IMR-90 (cell line): ENCODE results near the gene EMILIN2. TPM values are rescaled to one million over a fixed set of nuclear protein-coding genes. Genes with fewer than 3 reads are reported as not detected.

ENCODE experiments used
- ATAC-seq: fragments of 200-7000 bp; cut with Tn5 transposase; 2 replicates; pipeline ENCODE4 v1.9.1; 2020; ENCODE audit warnings: low read depth, mild to moderate bottlenecking, moderate library complexity
- BruUV-seq: library from RNA; stranded (reverse); fragments of 400-500 nt; replicated peaks from 2 replicates; lab custom pipeline; 2021; lab: Mats Ljungman, UMichigan
- CTCF ChIA-PET: fragments of 300-600 bp; formaldehyde crosslinking; extraction: SDS; loops from one replicate; lab custom pipeline; 2021; ENCODE audit warnings: antibody characterized with exemption; lab: Yijun Ruan, JAX
- POLR2A ChIA-PET: fragments of 300-600 bp; sonication (Branson Sonifier 250); formaldehyde crosslinking; loops from one replicate; lab custom pipeline; 2022; ENCODE audit warnings: antibody characterized with exemption; ENCODE audit not compliant: unreplicated experiment; lab: Charles Lee
- DNase-seq: peaks from one replicate; pipeline ENCODE4 v3.0.0; 2013
- H2AFZ ChIP-seq: replicated peaks from 2 replicates; pipeline ENCODE3; 2013; ENCODE audit warnings: low read length, mild to moderate bottlenecking; ENCODE audit not compliant: poor library complexity
- H2AK5ac ChIP-seq: 2 replicates; pipeline ENCODE4 v1.6.1; 2013; ENCODE audit warnings: low read depth, low read length, inconsistent platforms
- H2AK9ac ChIP-seq: replicated peaks from 2 replicates; pipeline ENCODE3; 2013; ENCODE audit warnings: mild to moderate bottlenecking, low read depth, low read length, moderate library complexity; ENCODE audit not compliant: poor library complexity
- H2BK120ac ChIP-seq: 2 replicates; pipeline ENCODE4 v1.6.1; 2013; ENCODE audit warnings: low read depth, low read length, inconsistent platforms
- H2BK15ac ChIP-seq: 3 replicates; pipeline ENCODE4 v1.6.1; 2013; ENCODE audit warnings: low read depth, low read length, inconsistent platforms
- H2BK20ac ChIP-seq: 2 replicates; pipeline ENCODE4 v1.6.1; 2013; ENCODE audit warnings: low read depth, mild to moderate bottlenecking, inconsistent platforms, low read length, moderate library complexity
- H2BK5ac ChIP-seq: 2 replicates; pipeline ENCODE4 v1.6.1; 2013; ENCODE audit warnings: mild to moderate bottlenecking, low read depth, low read length, inconsistent platforms; ENCODE audit not compliant: poor library complexity, severe bottlenecking
- H3K14ac ChIP-seq: replicated peaks from 2 replicates; pipeline ENCODE4 v1.6.1; 2013; ENCODE audit warnings: low read depth, low read length, inconsistent platforms
- H3K18ac ChIP-seq: 2 replicates; pipeline ENCODE4 v1.6.1; 2013; ENCODE audit warnings: low read depth, low read length, control low read depth
- H3K23ac ChIP-seq: 2 replicates; pipeline ENCODE4 v1.6.1; 2013; ENCODE audit warnings: low read depth, low read length, inconsistent platforms
- H3K27ac ChIP-seq: 2 replicates; pipeline ENCODE4 v1.5.1; 2013; ENCODE audit warnings: mild to moderate bottlenecking, control low read depth, low read length; ENCODE audit not compliant: insufficient read depth
- H3K27me3 ChIP-seq: 2 replicates; pipeline ENCODE4 v1.6.1; 2013; ENCODE audit warnings: low read length; ENCODE audit not compliant: control insufficient read depth, insufficient read depth
- H3K36me3 ChIP-seq: 2 replicates; pipeline ENCODE4 v1.6.1; 2013; ENCODE audit warnings: low read length, mixed read lengths; ENCODE audit not compliant: control insufficient read depth, insufficient read depth
- H3K4ac ChIP-seq: 2 replicates; pipeline ENCODE4 v1.6.1; 2013; ENCODE audit warnings: low read depth, low read length, inconsistent platforms
- H3K4me1 ChIP-seq: 2 replicates; pipeline ENCODE4 v1.6.1; 2013; ENCODE audit warnings: low read length, mixed read lengths; ENCODE audit not compliant: control insufficient read depth, insufficient read depth
- H3K4me2 ChIP-seq: 2 replicates; pipeline ENCODE4 v1.6.1; 2013; ENCODE audit warnings: low read depth, mild to moderate bottlenecking, control low read depth, low read length, moderate library complexity
- H3K4me3 ChIP-seq: 2 replicates; pipeline ENCODE4 v1.5.1; 2013; ENCODE audit warnings: low read depth, mild to moderate bottlenecking, control low read depth, low read length, moderate library complexity; ENCODE audit not compliant: insufficient read depth
- H3K56ac ChIP-seq: 2 replicates; pipeline ENCODE4 v1.6.1; 2013; ENCODE audit warnings: low read length, inconsistent platforms; ENCODE audit not compliant: insufficient read depth; ENCODE audit errors: extremely low read depth
- H3K79me1 ChIP-seq, 2 experiments: 2 replicates each; pipeline ENCODE4 v1.6.1; 2013; ENCODE audit warnings: low read length in 2 of 2, inconsistent platforms in 1 of 2, low read depth in 1 of 2
- H3K9ac ChIP-seq: 2 replicates; pipeline ENCODE4 v1.6.1; 2013; ENCODE audit warnings: low read depth, low read length, control low read depth
- H3K9me1 ChIP-seq: 2 replicates; pipeline ENCODE4 v1.6.1; 2013; ENCODE audit warnings: low read length, inconsistent platforms; ENCODE audit not compliant: insufficient read depth
- H3K9me3 ChIP-seq: 2 replicates; pipeline ENCODE4 v1.6.1; 2013; ENCODE audit warnings: low read length; ENCODE audit not compliant: control insufficient read depth, insufficient read depth
- H4K20me1 ChIP-seq: 2 replicates; pipeline ENCODE4 v1.6.1; 2013; ENCODE audit warnings: low read length, inconsistent platforms; ENCODE audit not compliant: insufficient read depth
- H4K5ac ChIP-seq: 2 replicates; pipeline ENCODE4 v1.6.1; 2013; ENCODE audit warnings: mild to moderate bottlenecking, low read depth, low read length, control low read depth
- H4K8ac ChIP-seq, 2 experiments: 2 replicates each; pipeline ENCODE4 v1.6.1; 2013; ENCODE audit warnings: low read depth in 2 of 2, low read length in 2 of 2, control low read depth in 1 of 2, inconsistent platforms in 1 of 2
- H4K91ac ChIP-seq: 2 replicates; pipeline ENCODE4 v1.6.1; 2013; ENCODE audit warnings: low read depth, low read length, inconsistent platforms; ENCODE audit not compliant: insufficient read depth
- CTCF ChIP-seq: conservative IDR thresholded peaks from 2 replicates; pipeline ENCODE4 v1.5.1; 2012; ENCODE audit warnings: mild to moderate bottlenecking, low read depth, low read length, improper control_type of control experiment
- ELK1 ChIP-seq: fragments of 150-350 bp; IDR thresholded peaks from 2 replicates; pipeline ENCODE4 v1.6.1; 2016; ENCODE audit warnings: low read depth, mild to moderate bottlenecking, low read length, moderate library complexity, borderline replicate concordance
- MAFK ChIP-seq: IDR thresholded peaks from 2 replicates; pipeline ENCODE4 v1.6.1; 2012; ENCODE audit warnings: low read depth, low read length, improper control_type of control experiment
- RAD21 ChIP-seq: IDR thresholded peaks from 2 replicates; pipeline ENCODE4 v1.6.1; 2012; ENCODE audit warnings: low read length, improper control_type of control experiment
- SMC3 ChIP-seq: fragments of 150-350 bp; IDR thresholded peaks from 2 replicates; pipeline ENCODE4 v1.6.1; 2016; ENCODE audit warnings: low read depth, mild to moderate bottlenecking, antibody characterized with exemption, low read length, moderate library complexity
- WGBS, 2 experiments: methylation state at CpG; one replicate each; pipeline versions ENCODE4 v1.1.5 to v1.1.7; 2013; ENCODE audit warnings: missing lambda C conversion rate in 2 of 2; ENCODE audit not compliant: insufficient read length in 1 of 2; ENCODE audit errors: extremely low coverage in 2 of 2; 5-methylcytosine and 5-hydroxymethylcytosine counted together
- dilution Hi-C: fragments of 300-500 bp; cut with HindIII; formaldehyde crosslinking; loops from one replicate; pipeline ENCODE4 v1.14.3; 2018; ENCODE audit warnings: low sequenced_read_pairs; ENCODE audit not compliant: unreplicated experiment
- in situ Hi-C: fragments of 300-500 bp; cut with MboI; formaldehyde crosslinking; loops from 3 replicates; pipeline ENCODE4 v1.14.3; 2019; ENCODE audit warnings: low sequenced_read_pairs, inconsistent platforms, mixed read lengths
- intact Hi-C: fragments of 100-400 bp; cut with micrococcal nuclease; formaldehyde crosslinking; loops from 2 replicates; pipeline ENCODE4 v1.10.0; 2022
- polyA plus RNA-seq, 3 experiments: library from polyadenylated mRNA; depleted of rRNA; stranded (reverse); fragments of >200 nt; gene quantifications; 2 replicates each; pipeline ENCODE4 v1.2.3, GENCODE V29; 2012; ENCODE audit warnings: low replicate concordance in 1 of 3
- total RNA-seq: library from RNA; depleted of rRNA; stranded (reverse); fragments of >200 nt; gene quantifications from 2 replicates; pipeline ENCODE4 v1.2.3, GENCODE V29; 2012

EMILIN2 gene
- total and polyA plus RNA-seq, 2 of the 4 experiments (the other 2 are of a cell fraction) = under 0.01 to 0.14 TPM

- BruUV-seq = no TSS peak
- Histone ChIP-seq H3K9ac (no peak overlapping the region; the same call in 1 of the 2 replicates), H3K18ac (no peak overlapping the region), H3K9me1 (0 out of 2 replicates have a peak, but pooled peaks cover 5% of the 10 kb centered on the region), H3K56ac (no peak overlapping the region), H4K20me1 (peaks cover 6% of the 10 kb centered on the region; the same call in 1 of the 2 replicates), H2AK5ac (peak overlapping the region; percentile 79), H3K9me3 (no peaks in the 10 kb centered on the region), H3K14ac (0 out of 2 replicates have a peak overlapping the region, but pooled peaks have one; percentile 2), H3K4me2 (peak overlapping the region; percentile 59), H2BK15ac (no peak overlapping the region), H3K79me1 (peaks cover 5 to 20% of the 10 kb centered on the region in 2 experiments; a peak in 3 of 4 replicates), H3K27me3 (no peaks in the 10 kb centered on the region), H2AFZ (no peak overlapping the region), H4K8ac (no peak overlapping the region), H3K4me1 (peaks cover 14% of the 10 kb centered on the region), H3K27ac (peak overlapping the region; percentile 39; the same call in 1 of the 2 replicates), H2BK20ac (no peak overlapping the region), H3K36me3 (peaks cover 32% of the 10 kb centered on the region), H3K4me3 (no peak overlapping the region), H3K23ac (0 out of 2 replicates have a peak overlapping the region, but pooled peaks have one; percentile 2), H2BK5ac (peak overlapping the region; percentile 36), H4K5ac (no peak overlapping the region), H2BK120ac (no peak overlapping the region), H4K91ac (peak overlapping the region; percentile 12; the same call in 1 of the 2 replicates), H3K4ac (peak overlapping the region; percentile 10), H2AK9ac (peak overlapping the region; percentile 17)
- TF ChIP-seq SMC3 = peak; percentile 72
- peak; percentile 84 for TF ChIP-seq RAD21
- TF ChIP-seq ELK1 = no peak
- TF ChIP-seq MAFK = peak; percentile 44; the same call in 1 of the 2 replicates
- peak; percentile 82 for TF ChIP-seq CTCF
- POLR2A ChIA-PET = interaction anchor here (0.6 kb wide), 1 partner anchor 190 kb away, joined by 3 read pairs; no protein-coding TSS in a partner anchor
- 7% methylated on average over 3 of the region's 10 CpGs; no CpG with 5 or more reads in 1 of the 2 experiments for WGBS, 2 experiments
- ATAC-seq (peak; percentile 56), DNase-seq (peak; percentile 70)
- intact Hi-C loops (loop anchor here (1.0 to 10.0 kb wide), 8 partner anchors 55 to 735 kb away; partner anchors contain the start of genes LPIN2 and TGIF1), dilution Hi-C loops (no loop called here), in situ Hi-C loops (loop anchor here (10.0 kb wide), 1 partner anchor 202 kb away; no protein-coding TSS in a partner anchor)
- CTCF ChIA-PET = interaction anchor here (0.7 to 1.2 kb wide), 6 partner anchors 196 to 314 kb away, joined by 3 to 7 read pairs (median 3); no protein-coding TSS in a partner anchor
Measured at GRCh38 chr18:2932247-2933181, 85.7 kb downstream of the EMILIN2 start.
